Mucosa of stomach (tissue), 1 donor: Measurements from ENCODE around the gene CCT7.

Source experiments
- H3K27me3 ChIP-seq: one replicate; pipeline ENCODE4 v1.7.0; 2013; ENCODE audit warnings: mild to moderate bottlenecking, low read length; ENCODE audit not compliant: control insufficient read depth, insufficient read depth
- H3K36me3 ChIP-seq: one replicate; pipeline ENCODE4 v1.7.0; 2013; ENCODE audit warnings: low read length; ENCODE audit not compliant: control insufficient read depth, insufficient read depth
- H3K4me1 ChIP-seq: one replicate; pipeline ENCODE4 v1.7.0; 2013; ENCODE audit warnings: mild to moderate bottlenecking, low read length; ENCODE audit not compliant: control insufficient read depth, insufficient read depth
- H3K4me3 ChIP-seq: one replicate; pipeline ENCODE4 v1.7.0; 2013; ENCODE audit warnings: low read length
- H3K9ac ChIP-seq: one replicate; pipeline ENCODE4 v1.7.0; 2013; ENCODE audit warnings: mild to moderate bottlenecking, low read length, moderate library complexity
- H3K9me3 ChIP-seq: one replicate; pipeline ENCODE4 v1.7.0; 2013; ENCODE audit warnings: mild to moderate bottlenecking, low read length, moderate library complexity; ENCODE audit not compliant: control insufficient read depth
- donor health status: Pancreatic carcinoma.

The CCT7 gene

DNA sequence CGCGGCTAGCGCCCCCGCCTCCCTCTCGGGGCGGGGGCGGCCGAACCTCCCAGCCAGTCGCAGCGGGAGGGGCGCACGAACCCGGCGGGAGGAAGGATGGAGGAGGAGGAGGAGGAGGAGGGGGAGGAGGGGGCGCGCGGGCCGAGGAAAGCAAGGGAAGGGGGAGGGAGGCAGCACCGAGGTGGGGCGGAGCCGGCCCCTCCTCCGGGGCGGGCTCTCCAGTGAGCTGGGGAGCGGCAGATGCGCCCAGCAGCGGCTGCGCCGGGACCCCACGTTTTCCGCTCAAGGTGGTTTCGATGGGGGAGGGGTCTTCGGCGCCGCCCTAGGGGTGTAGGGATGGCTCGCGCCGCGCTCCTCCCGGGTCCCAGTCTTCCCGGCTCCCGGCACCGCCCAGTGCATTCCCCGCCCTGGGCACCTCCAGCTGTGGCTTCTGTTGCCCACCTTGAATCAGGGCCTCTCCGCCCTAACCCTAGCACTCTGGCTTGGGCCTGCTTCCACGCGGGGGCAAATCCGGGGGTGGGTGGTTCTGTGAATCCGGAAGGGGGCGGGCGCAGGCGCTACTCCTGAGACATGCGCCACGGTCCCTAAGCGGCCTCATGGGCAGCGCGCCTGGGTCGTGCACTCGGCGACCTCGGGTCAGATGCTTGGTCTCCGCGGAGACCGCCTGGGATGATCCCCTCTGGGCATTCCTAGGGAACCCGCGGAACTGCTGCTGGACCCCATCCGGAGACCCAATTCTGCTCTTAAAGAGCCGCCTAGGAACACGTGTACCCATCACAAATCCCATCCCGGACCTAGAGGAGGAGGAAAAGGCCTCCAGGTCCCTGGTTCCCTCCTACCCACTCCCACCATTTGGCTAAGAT lies 50.4 kb downstream of the CCT7 start, which contains the start of gene FBXO41:
Gene FBXO41 (minus strand): TSS at position 183 of the 863 bp plus-strand sequence. CDS start 14,848 bp downstream, outside the sequence.
- Histone ChIP-seq H3K9me3 (no peaks in the 10 kb centered on the region), H3K9ac (no peak within 1 kb of the TSS), H3K27me3 (peaks cover 39% of the 10 kb centered on the region), H3K36me3 (no peaks in the 10 kb centered on the region), H3K4me3 (no peak within 1 kb of the TSS), H3K4me1 (peaks cover 8% of the 10 kb centered on the region)

DNA sequence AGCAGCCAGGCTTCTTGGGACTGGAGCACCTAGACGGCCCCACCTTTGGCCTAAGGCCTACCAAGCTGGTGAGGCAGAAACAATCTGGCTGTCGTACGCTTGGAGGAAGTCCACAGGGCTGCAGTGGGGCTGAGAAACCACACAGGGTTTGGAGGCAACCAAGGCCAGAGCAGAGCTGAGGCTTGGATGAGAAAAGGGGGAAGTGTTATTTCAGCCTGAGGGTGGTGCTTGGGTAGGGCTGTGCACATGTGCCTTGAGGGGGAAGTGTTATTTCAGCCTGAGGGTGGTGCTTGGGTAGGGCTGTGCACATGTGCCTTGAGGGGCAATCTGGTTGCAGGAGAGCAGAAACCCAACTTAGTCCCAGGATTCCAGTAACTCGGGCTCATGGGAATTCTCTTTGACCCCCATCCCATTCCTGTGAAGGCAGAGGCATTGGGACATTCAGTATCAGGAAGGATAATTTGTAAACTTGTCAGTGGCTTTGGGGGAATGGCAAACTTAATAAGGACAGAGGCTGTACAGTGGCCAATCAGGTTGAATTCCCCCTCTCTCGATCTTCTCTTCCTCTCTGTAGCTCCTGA lies 51.1 kb downstream of the CCT7 start:
- Histone ChIP-seq H3K27me3 (peaks cover 46% of the 10 kb centered on the region), H3K36me3 (no peaks in the 10 kb centered on the region), H3K4me1 (peaks cover 8% of the 10 kb centered on the region), H3K9ac (no peak overlapping the region), H3K4me3 (no peak overlapping the region), H3K9me3 (no peaks in the 10 kb centered on the region)

DNA sequence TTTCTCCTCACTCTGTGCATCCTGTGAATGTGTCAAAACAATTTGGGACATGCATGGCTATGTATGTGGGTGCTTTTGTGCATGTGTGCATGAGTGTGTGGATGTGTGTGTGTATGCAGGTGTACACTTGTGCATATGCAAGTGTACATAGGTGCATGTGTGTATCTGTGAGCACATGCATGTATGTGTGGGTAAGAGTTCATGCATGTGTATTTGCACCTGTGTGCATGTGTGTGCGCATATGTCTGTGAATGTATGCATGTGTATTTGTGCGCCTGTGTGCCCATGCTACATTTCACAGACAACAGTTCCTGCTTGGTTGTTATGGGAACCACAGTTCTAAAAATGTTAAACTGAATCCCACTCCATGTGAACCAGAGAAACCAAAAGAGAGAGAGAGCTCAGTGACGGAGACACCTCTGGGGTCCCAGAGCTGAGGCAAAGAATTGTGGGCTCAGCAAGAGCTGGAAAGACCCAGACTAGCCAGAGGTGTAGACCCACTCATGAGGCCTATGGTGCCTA lies 52.1 kb downstream of the CCT7 start:
- Histone ChIP-seq H3K4me3 (no peak overlapping the region), H3K27me3 (peaks cover 55% of the 10 kb centered on the region), H3K4me1 (peaks cover 8% of the 10 kb centered on the region), H3K9ac (no peak overlapping the region), H3K36me3 (no peaks in the 10 kb centered on the region), H3K9me3 (no peaks in the 10 kb centered on the region)

DNA sequence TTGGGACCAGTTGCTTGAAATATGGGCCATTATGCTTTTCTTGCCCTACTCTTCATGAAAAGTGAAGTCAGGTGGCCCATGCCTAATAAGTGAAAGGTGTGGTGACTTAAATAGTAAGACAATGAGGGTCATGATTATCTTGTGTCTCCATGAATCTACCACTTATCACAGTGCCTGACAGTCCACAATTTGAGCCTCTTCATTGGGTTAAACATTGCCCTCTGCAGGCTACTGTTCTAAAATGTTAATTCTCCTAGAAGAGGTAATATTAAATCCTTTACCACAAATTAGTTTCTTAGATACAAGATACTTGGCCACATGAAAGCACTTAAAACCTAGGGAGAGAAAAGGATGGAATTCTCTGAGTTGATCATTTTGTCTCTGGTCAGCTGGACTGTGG lies 55.2 kb downstream of the CCT7 start:
- Histone ChIP-seq H3K9ac (no peak overlapping the region), H3K36me3 (no peaks in the 10 kb centered on the region), H3K27me3 (peaks cover 76% of the 10 kb centered on the region), H3K4me3 (no peak overlapping the region), H3K9me3 (no peaks in the 10 kb centered on the region), H3K4me1 (peaks cover 8% of the 10 kb centered on the region)

DNA sequence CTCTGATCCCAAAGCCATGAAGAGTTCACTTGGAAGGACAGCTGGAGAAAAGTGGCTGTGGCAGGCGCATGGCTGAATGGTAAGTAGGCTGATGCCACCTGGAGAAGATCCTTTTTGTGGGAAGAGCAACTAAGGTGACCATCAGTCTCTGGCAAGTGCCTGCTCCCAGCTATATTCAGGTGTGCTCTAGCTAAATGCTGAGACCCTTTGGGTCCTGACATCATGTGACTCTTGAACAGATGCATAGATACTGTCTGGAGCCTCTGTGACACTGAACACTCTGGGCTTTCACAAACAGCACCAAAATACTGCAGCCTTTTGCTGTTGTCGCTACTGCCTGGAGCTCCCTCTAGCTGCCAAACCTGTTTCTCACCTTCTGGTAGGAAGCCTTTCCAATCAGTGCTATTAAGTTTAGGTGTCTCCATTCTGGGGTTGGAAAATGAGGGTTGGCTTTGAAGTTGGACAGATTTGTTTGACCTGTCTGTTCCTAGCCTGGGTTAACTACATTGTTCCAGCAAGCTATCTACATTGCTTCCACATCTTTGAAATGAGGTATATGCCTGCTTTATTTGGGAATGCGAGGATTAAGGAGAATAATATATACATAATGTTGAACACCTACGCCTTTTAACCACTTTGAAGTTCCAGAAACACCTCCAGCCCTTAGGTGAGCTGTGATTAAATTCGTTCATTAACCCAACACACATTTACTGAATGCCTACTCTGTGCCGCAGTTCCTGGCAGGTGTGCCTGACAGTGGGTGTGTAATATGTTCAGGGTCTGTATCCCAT lies 56.1 kb downstream of the CCT7 start:
- no peak overlapping the region for H3K4me3 ChIP-seq
- no peak overlapping the region for H3K9ac ChIP-seq
- H3K36me3 ChIP-seq = no peaks in the 10 kb centered on the region
- peaks cover 76% of the 10 kb centered on the region for H3K27me3 ChIP-seq
- H3K9me3 ChIP-seq = no peaks in the 10 kb centered on the region
- H3K4me1 ChIP-seq = peaks cover 1% of the 10 kb centered on the region

DNA sequence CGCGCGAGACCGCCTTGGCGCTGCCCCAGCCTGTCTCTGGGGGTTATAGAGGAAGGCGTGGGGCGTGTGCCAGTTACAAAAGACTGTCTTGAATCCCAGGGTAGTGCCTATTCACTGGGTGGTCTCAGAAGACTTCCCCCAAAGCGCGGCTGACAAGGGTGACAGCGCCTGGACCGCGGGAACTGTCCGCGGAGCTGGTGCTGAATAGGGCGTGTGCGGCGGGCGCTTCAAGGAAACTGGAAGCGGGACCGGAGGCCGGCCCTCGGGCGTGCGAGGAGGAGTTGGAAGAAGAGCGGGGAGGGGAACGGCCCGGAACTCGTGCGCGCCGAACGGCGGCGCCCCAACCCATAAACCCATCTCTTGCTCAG lies 57.0 kb downstream of the CCT7 start:
- H3K4me3 ChIP-seq = no peak overlapping the region
- peaks cover 82% of the 10 kb centered on the region for H3K27me3 ChIP-seq
- no peaks in the 10 kb centered on the region for H3K4me1 ChIP-seq
- H3K9ac ChIP-seq = no peak overlapping the region
- H3K36me3 ChIP-seq = no peaks in the 10 kb centered on the region
- H3K9me3 ChIP-seq = no peaks in the 10 kb centered on the region

DNA sequence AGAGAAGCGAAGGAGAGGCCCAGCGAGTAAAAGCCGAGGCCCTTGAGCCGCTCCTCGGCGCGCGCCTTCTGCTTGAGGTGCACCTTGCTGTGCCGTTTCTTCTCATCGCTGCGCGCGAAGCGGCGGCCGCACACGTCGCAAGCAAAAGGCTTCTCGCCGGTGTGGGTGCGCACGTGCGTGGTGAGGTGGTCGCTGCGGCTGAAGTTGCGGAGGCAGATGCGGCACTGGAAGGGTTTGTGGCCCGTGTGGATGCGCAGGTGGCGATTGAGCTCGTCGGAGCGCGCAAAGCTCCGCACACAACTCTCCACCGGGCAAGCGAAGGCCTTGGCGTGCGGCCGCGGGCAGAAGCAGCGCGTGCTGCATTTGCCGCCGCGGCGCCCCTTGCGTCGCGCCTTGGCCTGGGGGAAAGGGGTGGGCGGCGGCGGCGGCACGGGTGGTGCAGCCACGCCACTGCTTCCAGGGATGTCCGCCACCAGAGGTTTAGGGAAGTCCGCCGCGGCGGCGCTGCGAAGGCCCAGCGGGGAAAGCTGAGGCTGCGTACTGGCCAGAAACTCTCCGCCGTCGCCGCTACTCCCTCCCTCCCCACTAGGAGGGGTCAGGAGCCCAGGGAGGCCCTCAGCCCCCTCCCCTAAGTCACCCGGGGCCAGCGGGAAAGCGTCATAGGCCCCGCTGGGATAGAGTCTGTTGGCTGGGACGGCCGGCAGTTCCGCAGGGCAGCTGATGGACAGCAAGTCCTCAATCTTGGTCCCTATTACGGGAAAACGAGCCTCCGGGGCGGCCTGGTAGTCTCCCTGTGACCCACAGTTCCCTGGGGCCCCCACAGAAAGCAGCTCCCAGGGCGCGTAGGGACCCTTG lies 57.6 kb downstream of the CCT7 start:
- Histone ChIP-seq H3K9me3 (no peaks in the 10 kb centered on the region), H3K4me3 (no peak overlapping the region), H3K36me3 (no peaks in the 10 kb centered on the region), H3K9ac (no peak overlapping the region), H3K27me3 (peaks cover 83% of the 10 kb centered on the region), H3K4me1 (no peaks in the 10 kb centered on the region)

DNA sequence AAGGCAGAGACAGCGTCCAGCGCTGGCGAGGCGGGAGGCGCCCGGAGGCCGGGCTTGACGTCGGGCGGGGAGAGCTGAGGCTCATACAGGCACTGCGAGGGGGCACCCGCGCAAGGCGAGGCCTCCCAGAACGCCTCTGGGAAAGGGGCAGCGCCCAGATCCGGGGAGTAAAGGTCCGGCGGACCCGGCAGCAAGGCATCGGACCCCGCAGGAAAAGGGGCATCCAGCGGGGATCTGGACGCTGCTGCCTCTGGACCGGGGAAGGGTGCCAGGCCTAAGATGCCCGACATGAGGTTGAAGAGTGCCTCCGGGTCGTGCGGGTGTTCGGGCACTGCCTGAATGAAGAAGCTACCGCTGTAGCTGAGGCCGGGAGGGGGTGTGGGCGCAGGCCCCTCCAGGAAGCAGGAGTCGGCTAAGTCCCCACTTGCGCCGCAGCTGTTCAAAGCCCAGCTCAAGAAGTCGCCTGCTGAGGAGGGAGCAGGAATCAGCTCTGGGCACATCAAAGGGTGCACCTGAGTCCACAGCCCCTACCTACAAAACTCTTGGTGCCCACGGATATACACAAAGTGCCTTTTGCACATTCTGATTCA lies 58.3 kb downstream of the CCT7 start:
- Histone ChIP-seq H3K9ac (no peak overlapping the region), H3K4me3 (no peak overlapping the region)

DNA sequence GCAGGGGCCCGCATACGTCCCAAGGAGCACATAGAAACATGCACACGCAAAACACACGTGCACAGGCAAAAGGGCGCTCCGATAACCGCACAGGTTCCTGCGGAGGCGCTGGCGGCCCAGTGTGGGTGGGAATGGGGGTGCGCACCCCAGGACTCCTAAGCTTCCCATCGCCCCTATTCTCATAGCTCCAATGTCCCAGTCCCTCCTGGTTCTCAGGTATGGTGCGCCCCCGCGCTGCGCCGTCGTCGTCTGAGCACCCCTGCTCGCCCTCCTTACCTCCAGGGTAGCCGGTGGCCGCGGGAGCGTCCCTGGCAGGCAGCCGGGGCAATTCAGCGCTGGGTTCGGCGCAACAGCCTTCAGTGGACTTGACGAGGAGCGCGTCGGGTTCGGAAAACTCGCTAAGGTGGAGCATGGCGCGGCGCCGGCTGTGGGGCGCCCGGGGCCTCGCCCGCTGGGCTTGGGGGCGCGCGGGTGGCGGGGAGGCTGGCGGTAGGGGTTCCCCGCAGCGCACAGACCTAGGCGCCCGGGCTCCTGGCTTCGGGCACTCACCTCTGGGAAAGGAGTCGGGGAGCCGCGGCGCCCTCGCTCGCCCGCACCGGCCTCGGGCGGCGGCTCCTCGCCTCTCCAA lies 58.9 kb downstream of the CCT7 start:
- Histone ChIP-seq H3K4me3 (no peak overlapping the region), H3K4me1 (no peaks in the 10 kb centered on the region), H3K27me3 (peaks cover 89% of the 10 kb centered on the region), H3K36me3 (no peaks in the 10 kb centered on the region), H3K9ac (no peak overlapping the region), H3K9me3 (no peaks in the 10 kb centered on the region)

More for the DNA sequence above, 58.3 kb downstream of the CCT7 start:
- no peaks in the 10 kb centered on the region for H3K9me3 ChIP-seq
- H3K36me3 ChIP-seq = no peaks in the 10 kb centered on the region
- H3K27me3 ChIP-seq = peaks cover 89% of the 10 kb centered on the region
- no peaks in the 10 kb centered on the region for H3K4me1 ChIP-seq

DNA sequence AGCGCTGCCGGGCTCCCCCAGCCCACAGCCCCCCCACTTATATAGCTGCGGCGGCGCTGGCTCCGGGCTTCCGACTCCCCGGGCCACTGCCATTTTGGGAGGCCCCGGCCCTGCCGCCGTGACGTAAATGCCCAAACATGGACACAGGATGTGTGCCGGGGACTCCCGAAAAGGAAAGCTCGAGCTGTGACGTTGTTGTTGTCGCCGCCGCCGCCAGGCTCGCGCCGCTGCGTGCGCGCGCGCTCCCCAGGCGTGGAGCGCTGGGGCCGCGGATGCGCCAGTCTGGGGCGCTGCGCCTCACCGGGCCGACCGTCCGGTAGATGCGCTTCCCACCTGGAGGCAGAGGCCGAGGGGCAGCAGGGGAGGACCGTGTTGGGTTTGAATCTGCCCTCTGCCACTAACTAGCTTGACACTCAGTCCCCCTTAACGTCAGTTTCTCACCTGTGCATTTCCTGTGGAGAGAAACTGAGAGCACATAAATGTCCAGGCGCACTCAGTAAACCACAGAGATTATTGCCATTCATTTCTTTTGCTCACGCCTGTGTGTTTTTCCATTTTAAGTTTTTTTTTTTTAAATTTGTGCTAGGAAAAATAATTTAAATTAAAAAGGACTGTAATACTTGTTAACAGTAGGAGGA lies 59.5 kb downstream of the CCT7 start, which contains the start of gene EGR4:
Gene EGR4 (minus strand): TSS at position 15 of the 638 bp plus-strand sequence. CDS start 231 bp downstream, outside the sequence.
- no peaks in the 10 kb centered on the region for H3K9me3 ChIP-seq
- no peak within 1 kb of the TSS for H3K4me3 ChIP-seq
- no peaks in the 10 kb centered on the region for H3K36me3 ChIP-seq
- H3K9ac ChIP-seq = no peak within 1 kb of the TSS
- peaks cover 84% of the 10 kb centered on the region for H3K27me3 ChIP-seq
- H3K4me1 ChIP-seq = no peaks in the 10 kb centered on the region
